ENCODE measurements around the gene BIRC2.

The BIRC2 gene

GRCh38 chr11:102405501-102405900 lies 58.5 kb downstream of the BIRC2 start:
- POLR2A ChIA-PET = no interaction called here
- Histone ChIP-seq H3K4me1 (ENCODE audit: control insufficient read depth, insufficient read depth, low read length) (no peaks in the 10 kb centered on the region), H3K4me3 (ENCODE audit: low read depth, low read length) (no peak overlapping the region), H3K36me3 (ENCODE audit: control insufficient read depth in 2 of 2, insufficient read depth in 1 of 2, low read length in 2 of 2) (peaks cover 0 to 35% of the 10 kb centered on the region in 2 experiments; a peak in 1 of 3 replicates), H3K27ac (ENCODE audit: extremely low read depth, low read depth, low read length) (no peak overlapping the region), H3K9me3 (ENCODE audit: control insufficient read depth, insufficient read depth, low read depth, low read length) (no peaks in the 10 kb centered on the region)
- CTCF ChIA-PET = interaction anchor here (3.8 to 7.0 kb wide), 2 partner anchors 15 kb away, joined by 22 to 32 read pairs; no protein-coding TSS in a partner anchor
- TF ChIP-seq ZNF548 (tag by site-specific recombination; IDR thresholded peaks at IDR 0.05) (no peak), HOXC10 (CRISPR knock-in tag; IDR thresholded peaks at IDR 0.05) (no peak), ZNF37A (tag by site-specific recombination; IDR thresholded peaks at IDR 0.05) (no peak), KLF16 (tag by site-specific recombination; IDR thresholded peaks at IDR 0.05) (no peak), ZNF561 (tag by site-specific recombination; IDR thresholded peaks at IDR 0.05; ENCODE audit: borderline replicate concordance) (no peak), ZNF501 (tag by site-specific recombination; IDR thresholded peaks at IDR 0.05) (no peak), ZFP3 (tag by site-specific recombination; IDR thresholded peaks at IDR 0.05; ENCODE audit: low read depth) (no peak), MYNN (tag by site-specific recombination; IDR thresholded peaks at IDR 0.05; ENCODE audit: borderline replicate concordance) (no peak), ZNF335 (tag by site-specific recombination; conservative IDR thresholded peaks at IDR 0.05) (no peak), ZNF692 (tag by site-specific recombination; IDR thresholded peaks at IDR 0.05) (no peak), ZNF214 (tag by site-specific recombination; IDR thresholded peaks at IDR 0.05; ENCODE audit: borderline replicate concordance) (no peak), ZNF670 (tag by site-specific recombination; IDR thresholded peaks at IDR 0.05; ENCODE audit: low read depth) (no peak), ZNF558 (tag by site-specific recombination; IDR thresholded peaks at IDR 0.05) (no peak)

- TF ChIP-seq ZNF626 (tag by site-specific recombination; IDR thresholded peaks at IDR 0.05) = no peak
- TF ChIP-seq TSHZ1 (tag by site-specific recombination; IDR thresholded peaks at IDR 0.05; ENCODE audit: borderline replicate concordance) = no peak
- 0 out of 2 replicates have a peak, but pooled peaks cover under 1% of the 10 kb centered on the region for H3K4me1 ChIP-seq (ENCODE audit: control insufficient read depth, insufficient read depth, low read length)
- H3K4me3 ChIP-seq (ENCODE audit: low read depth, low read length) = no peak overlapping the region
- H3K36me3 ChIP-seq (ENCODE audit: control insufficient read depth in 2 of 2, insufficient read depth in 1 of 2, low read length in 2 of 2) = peaks cover 0 to 29% of the 10 kb centered on the region in 2 experiments; a peak in 1 of 3 replicates
- POLR2A ChIA-PET = no interaction called here
- no peaks in the 10 kb centered on the region for H3K9me3 ChIP-seq (ENCODE audit: control insufficient read depth, insufficient read depth, low read depth, low read length)
- no peak overlapping the region for H3K27ac ChIP-seq (ENCODE audit: extremely low read depth, low read depth, low read length)
- CTCF ChIA-PET = interaction anchor here (3.8 kb wide), 1 partner anchor 16 kb away, joined by 22 read pairs; no protein-coding TSS in a partner anchor
Measured at GRCh38 chr11:102406099-102406498, 59.1 kb downstream of the BIRC2 start.

- Histone ChIP-seq H3K9me3 (ENCODE audit: control insufficient read depth, insufficient read depth, low read depth, low read length) (no peaks in the 10 kb centered on the region), H3K4me1 (ENCODE audit: control insufficient read depth, insufficient read depth, low read length) (0 out of 2 replicates have a peak, but pooled peaks cover 2% of the 10 kb centered on the region), H3K4me3 (ENCODE audit: low read depth, low read length) (no peak overlapping the region), H3K27ac (ENCODE audit: extremely low read depth, low read depth, low read length) (no peak overlapping the region), H3K36me3 (ENCODE audit: control insufficient read depth in 2 of 2, insufficient read depth in 1 of 2, low read length in 2 of 2) (peaks cover 0 to 13% of the 10 kb centered on the region in 2 experiments; a peak in 1 of 3 replicates)
- ChIA-PET CTCF (interaction anchor here (0.6 to 3.8 kb wide), 2 partner anchors 18 to 88 kb away, joined by 3 to 22 read pairs; no protein-coding TSS in a partner anchor), POLR2A (no interaction called here)
- TF ChIP-seq ZNF146 (tag by site-specific recombination; IDR thresholded peaks at IDR 0.05) = no peak
- no peak for TF ChIP-seq ZBTB44 (tag by site-specific recombination; IDR thresholded peaks at IDR 0.05)
- no peak for TF ChIP-seq ZNF19 (tag by site-specific recombination; IDR thresholded peaks at IDR 0.05; ENCODE audit: low read depth)
- no peak for TF ChIP-seq ZBTB11 (tag by site-specific recombination; conservative IDR thresholded peaks at IDR 0.05; ENCODE audit: low read depth)
- no peak for TF ChIP-seq ZBTB8A (tag by site-specific recombination; IDR thresholded peaks at IDR 0.05)
- TF ChIP-seq ZNF707 (tag by site-specific recombination; IDR thresholded peaks at IDR 0.05) = no peak
- TF ChIP-seq ZNF548 (tag by site-specific recombination; IDR thresholded peaks at IDR 0.05) = no peak
- TF ChIP-seq KLF10 (tag by site-specific recombination; IDR thresholded peaks at IDR 0.05) = no peak
Measured at GRCh38 chr11:102407901-102408300, 60.9 kb downstream of the BIRC2 start.
